Measurements from ENCODE around the gene ACSL3. TPM values are rescaled to one million over a fixed set of nuclear protein-coding genes. Genes with fewer than 3 reads are reported as not detected.
A peak's percentile ranks its signal among the peaks of the same experiment; 100 is the strongest.
"Not testable (repeated sequence)": the region's sequence is repeated elsewhere in the genome, so short reads cannot be mapped to it uniquely, and the experiment has no call there.

The ACSL3 gene
- total RNA-seq, 2 donors from 2014 or later: 48.5 to 52.8 TPM

DNA sequence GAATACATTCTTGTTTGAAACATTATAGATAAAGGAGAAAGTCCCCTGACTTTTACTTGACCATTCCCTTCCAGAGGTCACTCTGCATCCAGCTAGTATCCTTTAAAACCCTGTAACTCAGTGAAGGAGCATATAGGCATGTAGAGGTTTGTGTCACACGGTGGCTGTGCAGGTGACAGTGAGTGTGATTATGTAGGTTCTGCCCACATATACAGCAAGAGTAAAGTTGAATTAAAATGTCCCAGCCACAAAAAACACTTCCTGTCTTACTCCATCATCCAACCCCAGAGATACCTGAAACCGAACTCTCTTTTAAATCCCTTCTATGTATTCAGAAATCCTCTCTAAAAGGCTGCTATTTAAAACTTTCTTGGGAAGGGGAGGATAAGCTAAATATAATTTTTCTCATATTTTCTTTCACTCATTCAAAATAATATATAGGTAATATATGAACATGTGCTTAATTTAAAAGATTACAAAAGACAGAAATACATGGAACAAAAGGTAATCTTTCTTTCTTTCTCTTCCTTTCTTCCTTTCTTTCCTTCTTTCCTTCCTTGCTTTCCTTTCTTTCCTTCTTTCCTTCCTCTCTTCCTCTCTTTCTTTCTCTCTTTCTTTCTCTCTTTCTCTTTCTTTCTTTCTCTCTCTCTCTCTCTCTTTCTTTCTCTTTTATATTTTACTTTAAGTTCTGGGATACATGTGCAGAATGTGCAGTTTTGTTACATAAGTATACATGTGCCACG lies 20.6 kb upstream of the ACSL3 start:
- H3K27ac Mint-ChIP-seq: no peak overlapping the region
- DNase-seq (ENCODE audit: low spot score): no peak
- ATAC-seq: no peak
- H3K9me3 Mint-ChIP-seq: no peaks in the 10 kb centered on the region
- no peak overlapping the region for H3K4me3 Mint-ChIP-seq
- peaks cover 0 to 8% of the 10 kb centered on the region in 2 donors for H3K4me1 Mint-ChIP-seq (ENCODE audit: low read depth in 2 of 2)
- H3K36me3 Mint-ChIP-seq: no peaks in the 10 kb centered on the region
- peaks cover 20 to 46% of the 10 kb centered on the region in 2 donors for H3K27me3 Mint-ChIP-seq

DNA sequence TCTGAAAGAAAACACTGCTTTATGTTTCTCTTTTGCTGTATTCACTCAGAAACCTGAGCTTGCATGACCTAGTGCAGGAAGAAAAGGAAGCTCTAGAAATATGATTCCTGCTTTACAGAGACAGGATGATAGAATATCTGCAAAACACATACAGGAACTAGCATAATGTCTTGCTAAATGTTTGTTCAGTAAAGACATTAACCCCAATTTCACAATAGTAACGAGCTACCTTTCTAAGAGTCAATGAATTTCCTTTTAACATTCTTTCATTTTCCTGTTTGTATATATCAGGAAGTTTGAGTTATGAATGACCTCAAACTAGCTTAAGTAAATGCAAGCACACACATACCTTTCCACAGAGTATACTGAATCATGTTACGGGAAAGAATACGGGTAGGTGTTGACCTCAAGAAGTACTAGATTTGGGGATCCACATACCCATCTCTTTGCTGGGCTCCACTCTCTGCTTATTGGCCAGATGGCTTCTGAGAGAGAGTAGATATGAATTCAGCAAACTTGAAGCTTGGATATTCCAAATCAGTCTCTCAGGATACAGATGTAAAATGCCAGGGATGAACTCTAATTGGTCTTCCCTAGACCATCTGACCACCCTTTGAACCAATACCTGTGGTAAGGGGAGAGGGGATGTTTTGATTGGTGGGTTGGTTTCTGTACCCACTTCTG lies 18.2 kb upstream of the ACSL3 start:
- Mint-ChIP-seq H3K27me3 (peaks cover 13 to 38% of the 10 kb centered on the region in 2 donors), H3K4me3 (no peak overlapping the region), H3K27ac (no peak overlapping the region), H3K4me1 (ENCODE audit: low read depth in 2 of 2) (peaks cover 0 to 8% of the 10 kb centered on the region in 2 donors), H3K36me3 (no peaks in the 10 kb centered on the region), H3K9me3 (no peaks in the 10 kb centered on the region)
- no peak for ATAC-seq
- DNase-seq (ENCODE audit: low spot score): no peak

DNA sequence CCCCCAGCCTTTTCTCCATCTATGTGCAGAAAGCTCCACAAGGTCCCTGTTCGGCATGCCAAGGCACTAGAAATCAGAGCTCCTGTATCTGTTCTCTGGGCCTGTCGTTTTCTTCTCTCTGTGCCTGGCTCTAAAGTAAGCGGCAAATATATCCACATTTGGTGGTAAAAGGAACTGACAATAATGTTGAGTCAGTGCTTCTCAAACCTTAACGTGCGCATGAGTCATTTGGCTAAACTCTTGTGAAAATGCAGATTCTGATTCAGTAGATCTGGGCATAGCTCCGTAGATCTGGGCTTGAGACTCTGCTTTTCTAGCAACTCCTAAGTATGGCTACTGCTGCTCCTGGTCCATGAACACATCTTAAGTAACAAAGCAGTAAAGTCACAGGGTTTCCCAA lies 16.5 kb upstream of the ACSL3 start:
- no peaks in the 10 kb centered on the region for H3K36me3 Mint-ChIP-seq
- no peak overlapping the region for H3K4me3 Mint-ChIP-seq
- peaks cover 10 to 32% of the 10 kb centered on the region in 2 donors for H3K27me3 Mint-ChIP-seq
- H3K4me1 Mint-ChIP-seq (ENCODE audit: low read depth in 2 of 2): peaks cover 0 to 8% of the 10 kb centered on the region in 2 donors
- ATAC-seq (no peak), DNase-seq (ENCODE audit: low spot score) (no peak)
- H3K9me3 Mint-ChIP-seq: no peaks in the 10 kb centered on the region
- no peak overlapping the region for H3K27ac Mint-ChIP-seq

DNA sequence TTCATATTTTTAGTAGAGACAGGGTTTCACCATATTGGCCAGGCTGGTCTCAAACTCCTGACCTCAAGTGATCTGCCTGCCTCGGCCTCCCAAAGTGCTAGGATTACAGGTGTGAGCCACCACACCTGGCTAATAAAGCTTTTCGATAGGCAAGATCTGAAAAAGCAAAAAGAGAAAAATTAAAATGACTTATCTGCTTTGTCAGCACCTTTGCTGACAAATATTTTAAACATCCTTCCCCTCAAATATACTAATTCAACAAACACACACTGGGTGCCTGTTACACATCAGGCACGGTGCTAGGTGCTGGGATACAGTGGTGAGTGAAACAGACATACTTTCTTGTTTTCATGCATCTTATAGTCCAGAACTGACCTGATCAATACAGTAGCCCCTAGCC lies 15.5 kb upstream of the ACSL3 start:
- H3K9me3 Mint-ChIP-seq; ATAC-seq; H3K27ac Mint-ChIP-seq; H3K4me3 Mint-ChIP-seq; DNase-seq (ENCODE audit: low spot score); H3K36me3 Mint-ChIP-seq; H3K4me1 Mint-ChIP-seq (ENCODE audit: low read depth in 2 of 2): not testable (repeated sequence)
- peaks cover 10 to 29% of the 10 kb centered on the region in 2 donors for H3K27me3 Mint-ChIP-seq

DNA sequence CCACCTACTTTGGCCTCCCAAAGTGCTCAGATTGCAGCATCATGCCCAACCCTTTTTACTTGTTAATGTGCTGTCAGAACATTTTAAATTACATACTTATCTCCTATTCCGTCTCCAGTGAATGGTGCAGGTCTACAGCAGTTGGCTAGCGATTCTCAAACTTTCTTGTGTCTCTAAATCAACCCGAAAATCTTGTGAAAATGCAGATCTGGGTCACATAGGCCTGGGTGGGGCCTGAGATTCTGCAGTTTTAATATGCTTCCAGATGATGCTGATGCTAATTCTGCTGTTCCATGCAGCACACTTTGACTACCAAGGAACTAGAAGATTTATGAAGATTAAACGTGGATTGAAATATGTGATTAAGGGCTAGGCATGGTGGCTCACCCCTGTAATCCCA lies 14.8 kb upstream of the ACSL3 start:
- H3K4me3 Mint-ChIP-seq: no peak overlapping the region
- H3K27ac Mint-ChIP-seq: no peak overlapping the region
- DNase-seq (ENCODE audit: low spot score) (no peak), ATAC-seq (no peak)
- H3K9me3 Mint-ChIP-seq: no peaks in the 10 kb centered on the region
- peaks cover 10 to 23% of the 10 kb centered on the region in 2 donors for H3K27me3 Mint-ChIP-seq
- H3K4me1 Mint-ChIP-seq (ENCODE audit: low read depth in 2 of 2): peaks cover 0 to 8% of the 10 kb centered on the region in 2 donors
- H3K36me3 Mint-ChIP-seq: no peaks in the 10 kb centered on the region

DNA sequence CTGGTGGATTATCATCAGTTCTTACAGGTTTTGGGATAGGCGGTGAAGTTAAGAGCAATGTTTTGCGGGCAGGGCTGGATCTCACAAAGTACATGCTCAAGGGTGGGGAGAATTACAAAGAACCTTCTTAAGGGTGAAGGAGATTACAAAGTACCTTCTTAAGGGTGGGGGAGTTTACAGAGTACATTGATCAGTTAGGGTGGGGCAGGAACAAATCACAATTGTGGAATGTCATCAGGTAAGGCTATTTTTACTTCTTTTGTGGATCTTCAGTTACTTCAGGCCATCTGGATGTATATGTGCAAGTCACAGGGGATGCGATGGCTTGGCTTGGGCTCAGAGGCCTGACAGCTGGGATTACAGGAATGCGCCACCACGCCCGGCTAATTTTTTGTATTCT lies 12.8 kb upstream of the ACSL3 start:
- not testable (repeated sequence) for DNase-seq (ENCODE audit: low spot score); H3K4me3 Mint-ChIP-seq; H3K27ac Mint-ChIP-seq; H3K36me3 Mint-ChIP-seq; H3K9me3 Mint-ChIP-seq; H3K4me1 Mint-ChIP-seq (ENCODE audit: low read depth in 2 of 2); ATAC-seq
- peaks cover 14 to 16% of the 10 kb centered on the region in 2 donors for H3K27me3 Mint-ChIP-seq

DNA sequence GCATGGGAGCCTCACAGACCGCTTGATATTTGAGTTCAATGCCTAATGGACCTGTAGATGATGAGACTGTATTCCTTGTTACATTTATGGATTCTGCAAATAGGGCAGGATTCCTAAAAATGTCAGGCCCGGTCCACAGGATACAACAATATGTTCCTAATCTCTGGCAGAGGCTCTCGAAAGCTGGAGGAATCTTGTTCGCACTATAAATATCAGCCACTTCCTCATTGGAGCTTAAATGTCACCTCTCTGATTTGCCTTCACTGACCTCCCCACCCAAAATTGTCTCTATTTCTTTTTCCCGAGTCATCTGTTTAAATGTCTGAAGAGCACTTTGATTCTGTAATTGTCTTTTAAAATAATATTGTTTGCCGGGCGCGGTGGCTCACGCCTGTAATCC lies 12.0 kb upstream of the ACSL3 start:
- H3K4me1 Mint-ChIP-seq (ENCODE audit: low read depth in 2 of 2): no peaks in the 10 kb centered on the region
- H3K27ac Mint-ChIP-seq: no peak overlapping the region
- peaks cover 6 to 14% of the 10 kb centered on the region in 2 donors for H3K27me3 Mint-ChIP-seq
- DNase-seq (ENCODE audit: low spot score): no peak
- no peaks in the 10 kb centered on the region for H3K36me3 Mint-ChIP-seq
- no peaks in the 10 kb centered on the region for H3K9me3 Mint-ChIP-seq
- no peak for ATAC-seq
- no peak overlapping the region for H3K4me3 Mint-ChIP-seq

DNA sequence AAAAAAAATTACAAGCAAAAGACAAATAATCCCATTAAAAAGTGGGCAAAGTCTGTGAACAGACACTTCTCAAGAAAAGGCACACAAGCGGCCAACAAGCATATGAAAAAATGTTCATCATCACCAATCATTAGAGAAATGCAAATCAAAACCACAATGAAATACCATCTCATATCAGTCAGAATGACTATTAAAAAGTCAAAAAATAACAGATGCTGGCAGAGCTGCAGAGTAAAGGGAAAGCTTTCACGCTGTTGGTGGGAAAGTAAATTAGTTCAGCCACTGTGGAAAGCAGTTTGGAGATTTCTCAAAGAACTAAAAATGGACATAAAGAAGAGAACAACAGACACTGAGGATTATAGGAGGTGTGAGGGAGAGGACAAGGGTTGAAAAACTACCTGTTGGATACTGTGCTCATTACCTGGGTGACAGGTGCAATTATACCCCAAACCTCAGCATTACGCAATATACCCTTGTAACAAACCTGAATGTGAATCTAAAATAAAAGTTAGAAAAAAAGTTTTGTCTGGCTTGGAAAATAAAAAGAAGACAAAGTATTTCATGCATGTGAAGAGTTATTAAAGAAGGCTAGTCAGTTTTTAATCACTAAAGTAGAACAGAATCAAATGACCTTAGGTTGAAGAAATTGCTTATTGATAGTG lies 8.7 kb upstream of the ACSL3 start:
- Mint-ChIP-seq H3K4me1 (ENCODE audit: low read depth in 2 of 2) (no peaks in the 10 kb centered on the region), H3K27ac (no peak overlapping the region), H3K4me3 (no peak overlapping the region), H3K9me3 (no peaks in the 10 kb centered on the region), H3K36me3 (no peaks in the 10 kb centered on the region), H3K27me3 (peaks cover 0 to 8% of the 10 kb centered on the region in 2 donors)
- no peak for ATAC-seq
- DNase-seq (ENCODE audit: low spot score): no peak

DNA sequence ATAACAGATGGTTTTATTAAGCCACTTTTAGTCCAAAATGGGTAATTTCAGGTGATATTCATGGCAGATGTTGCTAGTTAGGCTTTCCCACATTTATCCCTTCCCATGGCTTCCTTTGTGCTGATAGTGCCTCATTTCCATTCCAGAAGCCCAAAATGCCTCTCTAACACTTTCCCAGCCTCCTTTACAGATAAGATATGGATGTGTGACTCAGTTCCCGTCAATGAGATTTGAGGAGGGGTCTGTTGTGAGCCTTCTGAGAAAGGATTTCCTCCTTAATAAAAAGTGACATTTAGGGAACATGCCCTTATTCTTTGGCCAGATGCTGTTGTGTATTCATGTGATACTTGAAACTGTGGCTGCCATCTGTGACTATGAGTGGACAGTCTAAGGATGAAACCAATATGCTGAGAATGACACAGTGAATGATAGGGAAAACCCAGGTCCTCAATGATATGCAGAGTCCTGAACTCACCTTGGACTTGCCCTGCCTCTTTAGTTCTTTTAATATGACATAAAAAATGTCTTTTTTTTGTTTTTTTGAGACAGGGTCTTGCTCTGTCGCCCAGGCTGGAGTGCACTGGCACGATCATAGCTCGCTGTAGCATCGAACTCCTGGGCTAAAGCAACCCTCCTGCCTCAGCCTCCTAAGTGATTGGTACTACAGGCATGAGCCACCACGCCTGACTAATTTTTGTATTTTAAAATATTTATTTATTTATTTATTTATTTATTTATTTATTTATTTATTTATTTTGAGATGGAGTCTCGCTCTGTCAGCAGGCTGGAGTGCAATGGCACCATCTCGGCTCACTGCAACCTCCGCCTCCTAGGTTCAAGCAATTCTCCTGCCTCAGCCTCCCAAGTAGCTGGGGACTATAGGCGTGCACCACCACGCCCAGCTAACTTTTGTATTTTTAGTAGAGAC lies 5.8 kb upstream of the ACSL3 start:
- DNase-seq (ENCODE audit: low spot score) (no peak), ATAC-seq (no peak)
- H3K4me3 Mint-ChIP-seq: no peak overlapping the region
- H3K36me3 Mint-ChIP-seq: no peaks in the 10 kb centered on the region
- H3K9me3 Mint-ChIP-seq: no peaks in the 10 kb centered on the region
- peaks cover 0 to 1% of the 10 kb centered on the region in 2 donors for H3K4me1 Mint-ChIP-seq (ENCODE audit: low read depth in 2 of 2)
- H3K27ac Mint-ChIP-seq: no peak overlapping the region
- H3K27me3 Mint-ChIP-seq: peaks cover 9 to 13% of the 10 kb centered on the region in 2 donors

DNA sequence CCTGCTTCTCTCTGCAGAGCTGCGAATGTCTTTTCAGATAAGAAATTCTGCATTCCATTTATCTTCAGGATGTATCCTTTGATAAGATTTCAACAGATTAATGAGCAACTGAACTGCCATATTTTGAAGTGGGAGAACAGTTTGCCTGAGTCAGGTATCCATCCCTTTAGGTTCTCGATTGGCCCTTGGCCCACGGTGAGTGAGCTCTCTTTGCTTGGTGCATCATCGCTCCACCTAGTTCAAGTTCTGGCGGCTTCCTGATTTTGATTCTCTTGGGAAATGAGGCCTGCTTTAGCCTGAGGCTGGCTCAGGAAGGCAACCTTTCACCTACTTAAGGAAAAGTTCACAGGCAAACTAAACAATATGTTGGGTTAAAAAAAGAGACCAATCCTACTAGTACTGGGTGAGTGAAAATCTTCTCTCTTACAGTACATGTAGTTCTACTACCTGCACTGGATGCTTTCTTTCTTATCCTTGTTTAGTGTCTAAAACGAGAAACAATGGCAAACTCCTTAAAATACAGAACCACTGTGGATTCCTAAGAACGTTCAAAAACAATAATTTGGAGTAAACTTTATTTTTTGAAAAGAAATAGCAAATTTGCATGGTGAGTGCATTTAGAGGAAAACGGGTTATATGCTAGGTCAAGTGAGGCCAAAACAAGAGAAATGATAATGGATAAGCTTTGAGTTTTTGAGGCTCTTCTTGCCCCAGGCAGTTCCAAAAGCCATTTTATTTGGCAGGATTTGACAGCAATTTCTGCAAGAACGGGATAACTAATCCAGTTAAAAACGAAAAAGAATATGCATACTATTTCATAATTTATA lies 837 bp upstream of the ACSL3 start:
- no peak for ATAC-seq
- peak overlapping the region; percentile 71 for H3K4me3 Mint-ChIP-seq
- H3K27ac Mint-ChIP-seq: peak overlapping the region; percentile 29 to 67

DNA sequence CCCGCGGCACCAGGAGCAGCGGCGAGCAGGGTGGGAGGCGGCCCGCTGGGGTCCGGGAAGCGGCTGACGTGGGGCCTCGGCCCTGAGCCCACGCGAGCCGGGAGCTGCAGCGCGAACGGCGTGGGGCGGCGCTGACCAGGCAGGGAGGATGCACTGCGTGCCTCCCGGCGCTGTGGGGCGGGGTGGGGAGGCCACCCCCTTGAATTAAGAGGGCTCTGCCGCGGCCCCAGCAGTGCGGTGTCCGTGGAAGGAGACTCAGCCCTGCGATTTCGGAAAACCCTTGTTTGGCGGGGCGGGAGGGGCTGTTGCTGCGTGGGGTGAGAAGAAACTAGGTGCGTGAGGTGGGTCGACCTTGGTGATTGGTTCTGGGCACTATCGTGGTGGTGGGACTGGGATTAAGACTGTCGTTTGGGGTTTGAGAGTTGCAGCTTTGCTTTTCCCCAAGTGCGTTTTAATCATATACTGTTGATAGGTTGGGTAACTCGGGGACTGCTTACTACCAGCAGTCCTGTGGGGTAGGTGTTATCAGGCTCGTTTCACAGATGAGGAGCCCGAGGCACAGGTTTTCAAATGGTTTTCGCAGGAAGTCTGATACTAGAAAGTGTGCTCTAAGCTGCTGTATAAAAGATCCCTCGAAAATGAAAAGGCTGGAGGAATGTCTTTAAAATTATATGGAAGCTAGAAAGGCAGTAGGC lies 722 bp downstream of the ACSL3 start:
- Mint-ChIP-seq H3K27me3 (peaks cover 5 to 9% of the 10 kb centered on the region in 2 donors), H3K36me3 (no peaks in the 10 kb centered on the region), H3K27ac (no peak overlapping the region), H3K4me3 (no peak overlapping the region), H3K9me3 (no peaks in the 10 kb centered on the region), H3K4me1 (ENCODE audit: low read depth in 2 of 2) (peaks cover 3 to 9% of the 10 kb centered on the region in 2 donors)
- peak; percentile 60 to 78 for ATAC-seq
- peak; percentile 64 for DNase-seq (ENCODE audit: low spot score)

More for the DNA sequence above, 837 bp upstream of the ACSL3 start:
- peaks cover 5 to 9% of the 10 kb centered on the region in 2 donors for H3K27me3 Mint-ChIP-seq
- no peaks in the 10 kb centered on the region for H3K9me3 Mint-ChIP-seq
- peaks cover 3 to 6% of the 10 kb centered on the region in 2 donors for H3K4me1 Mint-ChIP-seq (ENCODE audit: low read depth in 2 of 2)
- no peaks in the 10 kb centered on the region for H3K36me3 Mint-ChIP-seq
- no peak for DNase-seq (ENCODE audit: low spot score)
